ENCODE data around the gene LMTK3. TPM values are rescaled to one million over a fixed set of nuclear protein-coding genes. Genes with fewer than 3 reads are reported as not detected.

The LMTK3 gene
- total RNA-seq, 1 donor = not detected

DNA sequence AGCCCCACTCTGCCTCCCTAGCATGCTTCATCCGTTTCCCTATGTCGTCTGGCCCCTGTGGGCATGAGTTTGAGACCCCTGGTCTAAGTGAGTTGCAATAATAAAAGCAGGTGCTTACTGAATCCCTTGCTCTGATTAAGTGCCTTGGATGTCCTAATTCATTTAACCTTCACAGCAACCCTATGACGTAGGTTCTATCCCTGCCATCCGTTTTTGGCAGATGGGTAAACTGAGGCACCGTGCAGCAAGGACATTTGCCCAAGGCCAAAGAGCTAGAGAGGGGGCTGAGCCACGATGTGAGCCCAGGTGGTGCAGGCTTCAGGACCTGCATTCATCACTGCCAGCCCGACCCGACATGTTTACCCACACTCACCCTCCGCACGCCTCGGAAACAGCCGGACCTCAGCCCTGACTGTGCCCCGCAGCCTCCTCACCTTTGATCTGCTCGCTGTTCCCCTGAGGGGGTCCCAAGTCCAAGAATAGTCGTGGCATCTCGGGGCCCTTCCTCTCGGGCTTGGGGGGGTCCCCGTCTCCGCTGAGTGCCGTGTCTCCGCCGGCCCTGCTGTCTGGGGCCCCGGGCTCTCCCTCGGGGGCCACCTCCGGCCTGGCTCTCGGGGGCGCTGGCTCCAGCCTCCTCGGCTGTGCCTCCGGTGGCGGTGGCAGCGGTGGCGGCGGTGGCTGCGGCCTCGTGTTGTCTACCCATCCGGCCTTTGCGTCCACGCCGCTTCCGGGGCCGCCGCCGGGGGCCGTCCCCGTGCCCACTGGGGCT, 14.5 kb downstream of the LMTK3 start:
- H3K4me1 ChIP-seq (ENCODE audit: insufficient read depth, low read length) = no peaks in the 10 kb centered on the region
- peaks cover 35% of the 10 kb centered on the region for H3K27me3 ChIP-seq (ENCODE audit: insufficient read depth, low read length)
- no peaks in the 10 kb centered on the region for H3K79me2 ChIP-seq (ENCODE audit: insufficient read depth, low read length)
- DNase-seq (ENCODE audit: insufficient read length, low spot score, missing footprints) = no peak
- TF ChIP-seq, protein P1, sequence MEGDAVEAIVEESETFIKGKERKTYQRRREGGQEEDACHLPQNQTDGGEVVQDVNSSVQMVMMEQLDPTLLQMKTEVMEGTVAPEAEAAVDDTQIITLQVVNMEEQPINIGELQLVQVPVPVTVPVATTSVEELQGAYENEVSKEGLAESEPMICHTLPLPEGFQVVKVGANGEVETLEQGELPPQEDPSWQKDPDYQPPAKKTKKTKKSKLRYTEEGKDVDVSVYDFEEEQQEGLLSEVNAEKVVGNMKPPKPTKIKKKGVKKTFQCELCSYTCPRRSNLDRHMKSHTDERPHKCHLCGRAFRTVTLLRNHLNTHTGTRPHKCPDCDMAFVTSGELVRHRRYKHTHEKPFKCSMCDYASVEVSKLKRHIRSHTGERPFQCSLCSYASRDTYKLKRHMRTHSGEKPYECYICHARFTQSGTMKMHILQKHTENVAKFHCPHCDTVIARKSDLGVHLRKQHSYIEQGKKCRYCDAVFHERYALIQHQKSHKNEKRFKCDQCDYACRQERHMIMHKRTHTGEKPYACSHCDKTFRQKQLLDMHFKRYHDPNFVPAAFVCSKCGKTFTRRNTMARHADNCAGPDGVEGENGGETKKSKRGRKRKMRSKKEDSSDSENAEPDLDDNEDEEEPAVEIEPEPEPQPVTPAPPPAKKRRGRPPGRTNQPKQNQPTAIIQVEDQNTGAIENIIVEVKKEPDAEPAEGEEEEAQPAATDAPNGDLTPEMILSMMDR (IDR thresholded peaks at IDR 0.05; ENCODE audit: extremely low read depth, low read depth, low read length) = no peak
- no peak overlapping the region for H3K4me3 ChIP-seq (ENCODE audit: insufficient read depth, low read length)
- H2AFZ ChIP-seq (ENCODE audit: low read length) = no peak overlapping the region
- no peaks in the 10 kb centered on the region for H3K9me3 ChIP-seq (ENCODE audit: low read depth, low read length)
- H4K20me1 ChIP-seq (ENCODE audit: insufficient read depth, low read length) = peaks cover 5% of the 10 kb centered on the region
- H3K36me3 ChIP-seq (ENCODE audit: insufficient read depth, low read length) = no peaks in the 10 kb centered on the region
- H3K4me2 ChIP-seq (ENCODE audit: insufficient read depth, low read length) = no peak overlapping the region
- H3K27ac ChIP-seq (ENCODE audit: low read depth, low read length) = no peak overlapping the region

DNA sequence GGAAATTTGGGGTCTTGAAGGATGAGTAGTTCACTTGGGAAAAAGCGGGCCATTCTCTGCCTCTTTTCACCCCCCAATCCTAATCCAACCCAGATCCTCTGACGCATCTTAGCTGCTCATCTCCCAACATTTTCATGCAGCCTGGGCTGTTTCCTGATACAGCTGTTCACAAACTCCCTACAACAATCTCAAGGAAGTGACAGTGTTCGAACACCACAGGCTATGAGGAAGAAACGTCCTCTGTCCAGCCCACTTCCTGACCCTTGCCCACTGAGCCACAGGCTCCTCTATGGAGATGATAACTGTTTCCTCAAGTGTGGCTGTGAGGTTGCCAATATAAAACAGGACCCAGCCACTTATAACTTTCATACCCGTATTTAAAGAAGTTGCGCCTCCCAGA, 16.2 kb downstream of the LMTK3 start:
- no peaks in the 10 kb centered on the region for H3K9me3 ChIP-seq (ENCODE audit: low read depth, low read length)
- no peak overlapping the region for H3K4me2 ChIP-seq (ENCODE audit: insufficient read depth, low read length)
- no peaks in the 10 kb centered on the region for H3K36me3 ChIP-seq (ENCODE audit: insufficient read depth, low read length)
- H3K79me2 ChIP-seq (ENCODE audit: insufficient read depth, low read length) = no peaks in the 10 kb centered on the region
- peaks cover 5% of the 10 kb centered on the region for H4K20me1 ChIP-seq (ENCODE audit: insufficient read depth, low read length)
- H3K27me3 ChIP-seq (ENCODE audit: insufficient read depth, low read length) = peaks cover 24% of the 10 kb centered on the region
- no peak overlapping the region for H2AFZ ChIP-seq (ENCODE audit: low read length)
- H3K4me3 ChIP-seq (ENCODE audit: insufficient read depth, low read length) = no peak overlapping the region
- H3K4me1 ChIP-seq (ENCODE audit: insufficient read depth, low read length) = peaks cover 3% of the 10 kb centered on the region
- DNase-seq (ENCODE audit: insufficient read length, low spot score, missing footprints) = peak; percentile 44
- TF ChIP-seq, protein P1 (IDR thresholded peaks at IDR 0.05; ENCODE audit: extremely low read depth, low read depth, low read length) = no peak
- no peak overlapping the region for H3K27ac ChIP-seq (ENCODE audit: low read depth, low read length)

DNA sequence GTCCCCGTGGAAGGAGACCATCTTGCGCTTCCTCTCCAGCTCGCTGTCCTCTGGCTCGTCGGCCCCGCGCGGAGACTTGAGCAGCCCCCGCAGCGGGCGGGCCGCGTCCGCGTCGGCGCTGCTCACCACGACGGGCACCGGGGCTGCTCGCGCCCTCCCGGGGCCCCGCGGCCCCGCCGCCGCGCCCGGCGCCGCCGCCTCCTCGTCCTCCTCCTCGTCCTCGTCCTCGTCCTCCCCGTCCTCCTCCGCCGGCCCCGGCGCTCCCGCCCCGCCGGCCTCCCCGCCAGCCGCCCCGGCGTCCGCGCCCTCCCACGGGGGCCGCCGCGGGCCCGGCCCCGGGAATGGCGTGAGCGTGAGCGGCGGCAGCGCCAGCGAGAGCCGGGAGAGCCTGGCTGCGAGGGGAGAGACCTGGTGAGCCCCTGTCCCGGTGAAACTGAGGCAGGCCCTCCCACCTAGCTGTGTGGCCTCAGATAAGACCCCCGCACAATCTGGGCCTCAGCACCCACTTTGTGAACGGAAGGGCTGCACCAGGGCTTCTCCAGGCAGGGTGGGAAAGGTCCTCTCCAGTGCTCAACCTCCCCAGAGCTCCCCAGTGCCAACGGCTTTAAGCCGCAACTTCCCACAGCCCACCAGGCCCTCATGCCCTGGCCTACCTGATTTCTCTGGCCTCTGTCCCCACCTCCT, 17.8 kb downstream of the LMTK3 start:
- H3K9me3 ChIP-seq (ENCODE audit: low read depth, low read length) = no peaks in the 10 kb centered on the region
- H3K36me3 ChIP-seq (ENCODE audit: insufficient read depth, low read length) = no peaks in the 10 kb centered on the region
- H3K4me3 ChIP-seq (ENCODE audit: insufficient read depth, low read length) = peak overlapping the region; percentile 83
- peak overlapping the region; percentile 98 for H2AFZ ChIP-seq (ENCODE audit: low read length)
- no peaks in the 10 kb centered on the region for H3K79me2 ChIP-seq (ENCODE audit: insufficient read depth, low read length)
- H3K27me3 ChIP-seq (ENCODE audit: insufficient read depth, low read length) = peaks cover 18% of the 10 kb centered on the region
- peaks cover 5% of the 10 kb centered on the region for H4K20me1 ChIP-seq (ENCODE audit: insufficient read depth, low read length)
- TF ChIP-seq, protein P1 (IDR thresholded peaks at IDR 0.05; ENCODE audit: extremely low read depth, low read depth, low read length) = no peak
- H3K4me1 ChIP-seq (ENCODE audit: insufficient read depth, low read length) = peaks cover 3% of the 10 kb centered on the region
- H3K27ac ChIP-seq (ENCODE audit: low read depth, low read length) = no peak overlapping the region
- DNase-seq (ENCODE audit: insufficient read length, low spot score, missing footprints) = peak; percentile 92
- peak overlapping the region; percentile 76 for H3K4me2 ChIP-seq (ENCODE audit: insufficient read depth, low read length)
